HG03175 (cell line): ENCODE results near the gene CTNND2.

ENCODE experiments used
- ATAC-seq: cut with Tn5 transposase; IDR thresholded peaks from one replicate; pipeline ENCODE4 v1.9.1; 2021; ENCODE audit warnings: mild to moderate bottlenecking, moderate library complexity; ENCODE audit not compliant: unreplicated experiment

CTNND2 gene

GRCh38 chr5:11052871-11053270 is 851.4 kb downstream of the CTNND2 start:
- no peak for ATAC-seq

- ATAC-seq = no peak
Observed at GRCh38 chr5:11050596-11051304, 853.5 kb downstream of the CTNND2 start.

GRCh38 chr5:11048760-11049159 is 855.5 kb downstream of the CTNND2 start:
- ATAC-seq = no peak

GRCh38 chr5:11047625-11048024 is 856.6 kb downstream of the CTNND2 start:
- no peak for ATAC-seq

GRCh38 chr5:11047030-11047429 is 857.2 kb downstream of the CTNND2 start:
- ATAC-seq = no peak

GRCh38 chr5:11046160-11046559 is 858.1 kb downstream of the CTNND2 start:
- no peak for ATAC-seq

GRCh38 chr5:11045411-11045810 is 858.8 kb downstream of the CTNND2 start:
- no peak for ATAC-seq

- ATAC-seq = no peak
Observed at GRCh38 chr5:11044581-11044980, 859.7 kb downstream of the CTNND2 start.

- ATAC-seq = no peak
Observed at GRCh38 chr5:11043881-11044280, 860.4 kb downstream of the CTNND2 start.

- no peak for ATAC-seq
Observed at GRCh38 chr5:11040345-11040744, 863.9 kb downstream of the CTNND2 start.

GRCh38 chr5:11038772-11039171 is 865.5 kb downstream of the CTNND2 start:
- ATAC-seq = no peak

- ATAC-seq = no peak
Observed at GRCh38 chr5:11037941-11038340, 866.3 kb downstream of the CTNND2 start.

GRCh38 chr5:11037080-11037479 is 867.2 kb downstream of the CTNND2 start:
- ATAC-seq = no peak

GRCh38 chr5:11030671-11031070 is 873.6 kb downstream of the CTNND2 start:
- ATAC-seq = no peak

- no peak for ATAC-seq
Observed at GRCh38 chr5:11027660-11028059, 876.6 kb downstream of the CTNND2 start.

- no peak for ATAC-seq
Observed at GRCh38 chr5:11026543-11026942, 877.7 kb downstream of the CTNND2 start.

GRCh38 chr5:11023945-11024344 is 880.3 kb downstream of the CTNND2 start:
- no peak for ATAC-seq

GRCh38 chr5:11013793-11014192 is 890.5 kb downstream of the CTNND2 start:
- ATAC-seq = no peak

GRCh38 chr5:11012295-11012694 is 892.0 kb downstream of the CTNND2 start:
- ATAC-seq = no peak

- ATAC-seq = no peak
Observed at GRCh38 chr5:11010429-11011210, 893.6 kb downstream of the CTNND2 start.

- no peak for ATAC-seq
Observed at GRCh38 chr5:11009576-11009975, 894.7 kb downstream of the CTNND2 start.

- ATAC-seq = no peak
Observed at GRCh38 chr5:11007269-11007870, 896.9 kb downstream of the CTNND2 start.
